Measurements from ENCODE around the gene TGM1. TPM values are rescaled to one million over a fixed set of nuclear protein-coding genes. Genes with fewer than 3 reads are reported as not detected.

The TGM1 gene
- total and polyA plus RNA-seq, 2 experiments from 2014 or later = 0.31 to 0.63 TPM

DNA sequence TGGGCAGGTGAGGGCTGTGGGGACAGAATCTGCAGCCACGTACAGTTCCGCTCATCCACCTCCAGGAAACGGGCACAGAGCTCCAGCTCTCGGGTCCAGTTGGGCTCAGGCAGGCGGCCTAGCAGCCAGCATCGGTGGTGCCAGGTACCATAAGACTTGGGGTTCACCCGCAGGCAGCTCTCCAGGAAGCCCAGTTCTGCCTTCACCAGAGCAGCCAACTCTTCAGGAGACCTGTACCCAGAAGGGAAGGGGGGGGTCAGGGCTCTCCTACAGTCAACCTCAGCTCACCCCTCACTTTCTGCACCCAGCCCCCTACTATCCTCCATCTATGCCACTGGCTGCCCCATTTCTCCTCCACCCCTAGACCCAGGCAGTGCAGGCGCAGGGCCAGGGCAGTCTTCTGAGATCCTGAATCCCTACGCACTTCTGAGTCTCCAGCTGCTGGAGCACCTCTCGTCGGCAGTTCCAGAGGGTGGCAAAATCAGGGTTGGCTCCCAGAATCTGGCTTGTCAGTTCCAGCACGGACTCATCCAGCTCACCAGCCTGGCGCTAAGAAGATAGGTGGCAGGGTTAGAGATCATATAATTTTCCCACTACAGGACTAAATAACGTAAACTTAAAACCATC is 7.0 kb upstream of the TGM1 start:
- peaks cover 6% of the 10 kb centered on the region; the same call in 2 of the 3 replicates for H3K36me3 Mint-ChIP-seq (ENCODE audit: low read depth)
- Histone ChIP-seq H4K20me1 (replicated peaks; ENCODE audit: insufficient read depth) (no peaks in the 10 kb centered on the region), H3K36me3 (ENCODE audit: insufficient read depth) (no peaks in the 10 kb centered on the region), H3K4me1 (ENCODE audit: insufficient read depth) (peaks cover 16% of the 10 kb centered on the region), H3K79me2 (replicated peaks; ENCODE audit: insufficient read depth) (no peaks in the 10 kb centered on the region; the same call in 1 of the 2 replicates), H2AFZ (no peak overlapping the region), H3K9me2 (ENCODE audit: insufficient read depth) (no peaks in the 10 kb centered on the region), H3K4me2 (peak overlapping the region; percentile 84), H3K27ac (ENCODE audit: low read depth) (no peak overlapping the region), H3F3A (replicated peaks; ENCODE audit: low read depth) (peaks cover 11% of the 10 kb centered on the region; the same call in 1 of the 2 replicates), H3K27me3 (ENCODE audit: insufficient read depth) (no peaks in the 10 kb centered on the region), H3K4me3 (peak overlapping the region; percentile 86)
- peaks cover 22% of the 10 kb centered on the region for H3K4me1 Mint-ChIP-seq
- no peaks in the 10 kb centered on the region; the same call in 2 of the 3 replicates for H3K9me3 Mint-ChIP-seq
- peaks cover 8% of the 10 kb centered on the region for H3K27me3 Mint-ChIP-seq (ENCODE audit: insufficient read depth, low read depth, poor library complexity)
- ATAC-seq (no peak), DNase-seq (ENCODE audit: low spot score) (no peak)
- TF ChIP-seq JUNB (IDR thresholded peaks at IDR 0.05; ENCODE audit: unreplicated experiment) (no peak), ZNF331 (CRISPR knock-in tag; IDR thresholded peaks at IDR 0.05; ENCODE audit: low read depth) (no peak), ZNF114 (CRISPR knock-in tag; IDR thresholded peaks at IDR 0.05) (no peak), EZH2 (IDR thresholded peaks at IDR 0.05; ENCODE audit: low read depth, unreplicated experiment) (no peak), POLR2AphosphoS5 (IDR thresholded peaks at IDR 0.05; ENCODE audit: low read depth) (no peak), EZH2phosphoT487 (IDR thresholded peaks at IDR 0.05; ENCODE audit: unreplicated experiment) (no peak), STAT1 (IDR thresholded peaks at IDR 0.05; ENCODE audit: unreplicated experiment) (no peak), NANOG (IDR thresholded peaks at IDR 0.05; ENCODE audit: borderline replicate concordance) (no peak), CREB1 (CRISPR knock-in tag; IDR thresholded peaks at IDR 0.05; ENCODE audit: low read depth) (no peak)
- TF ChIP-seq, protein P1, sequence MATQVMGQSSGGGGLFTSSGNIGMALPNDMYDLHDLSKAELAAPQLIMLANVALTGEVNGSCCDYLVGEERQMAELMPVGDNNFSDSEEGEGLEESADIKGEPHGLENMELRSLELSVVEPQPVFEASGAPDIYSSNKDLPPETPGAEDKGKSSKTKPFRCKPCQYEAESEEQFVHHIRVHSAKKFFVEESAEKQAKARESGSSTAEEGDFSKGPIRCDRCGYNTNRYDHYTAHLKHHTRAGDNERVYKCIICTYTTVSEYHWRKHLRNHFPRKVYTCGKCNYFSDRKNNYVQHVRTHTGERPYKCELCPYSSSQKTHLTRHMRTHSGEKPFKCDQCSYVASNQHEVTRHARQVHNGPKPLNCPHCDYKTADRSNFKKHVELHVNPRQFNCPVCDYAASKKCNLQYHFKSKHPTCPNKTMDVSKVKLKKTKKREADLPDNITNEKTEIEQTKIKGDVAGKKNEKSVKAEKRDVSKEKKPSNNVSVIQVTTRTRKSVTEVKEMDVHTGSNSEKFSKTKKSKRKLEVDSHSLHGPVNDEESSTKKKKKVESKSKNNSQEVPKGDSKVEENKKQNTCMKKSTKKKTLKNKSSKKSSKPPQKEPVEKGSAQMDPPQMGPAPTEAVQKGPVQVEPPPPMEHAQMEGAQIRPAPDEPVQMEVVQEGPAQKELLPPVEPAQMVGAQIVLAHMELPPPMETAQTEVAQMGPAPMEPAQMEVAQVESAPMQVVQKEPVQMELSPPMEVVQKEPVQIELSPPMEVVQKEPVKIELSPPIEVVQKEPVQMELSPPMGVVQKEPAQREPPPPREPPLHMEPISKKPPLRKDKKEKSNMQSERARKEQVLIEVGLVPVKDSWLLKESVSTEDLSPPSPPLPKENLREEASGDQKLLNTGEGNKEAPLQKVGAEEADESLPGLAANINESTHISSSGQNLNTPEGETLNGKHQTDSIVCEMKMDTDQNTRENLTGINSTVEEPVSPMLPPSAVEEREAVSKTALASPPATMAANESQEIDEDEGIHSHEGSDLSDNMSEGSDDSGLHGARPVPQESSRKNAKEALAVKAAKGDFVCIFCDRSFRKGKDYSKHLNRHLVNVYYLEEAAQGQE (IDR thresholded peaks at IDR 0.05; ENCODE audit: unreplicated experiment) = no peak
- TF ChIP-seq, protein P2, sequence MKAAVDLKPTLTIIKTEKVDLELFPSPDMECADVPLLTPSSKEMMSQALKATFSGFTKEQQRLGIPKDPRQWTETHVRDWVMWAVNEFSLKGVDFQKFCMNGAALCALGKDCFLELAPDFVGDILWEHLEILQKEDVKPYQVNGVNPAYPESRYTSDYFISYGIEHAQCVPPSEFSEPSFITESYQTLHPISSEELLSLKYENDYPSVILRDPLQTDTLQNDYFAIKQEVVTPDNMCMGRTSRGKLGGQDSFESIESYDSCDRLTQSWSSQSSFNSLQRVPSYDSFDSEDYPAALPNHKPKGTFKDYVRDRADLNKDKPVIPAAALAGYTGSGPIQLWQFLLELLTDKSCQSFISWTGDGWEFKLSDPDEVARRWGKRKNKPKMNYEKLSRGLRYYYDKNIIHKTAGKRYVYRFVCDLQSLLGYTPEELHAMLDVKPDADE (IDR thresholded peaks at IDR 0.05) = no peak
- TF ChIP-seq, protein P3, sequence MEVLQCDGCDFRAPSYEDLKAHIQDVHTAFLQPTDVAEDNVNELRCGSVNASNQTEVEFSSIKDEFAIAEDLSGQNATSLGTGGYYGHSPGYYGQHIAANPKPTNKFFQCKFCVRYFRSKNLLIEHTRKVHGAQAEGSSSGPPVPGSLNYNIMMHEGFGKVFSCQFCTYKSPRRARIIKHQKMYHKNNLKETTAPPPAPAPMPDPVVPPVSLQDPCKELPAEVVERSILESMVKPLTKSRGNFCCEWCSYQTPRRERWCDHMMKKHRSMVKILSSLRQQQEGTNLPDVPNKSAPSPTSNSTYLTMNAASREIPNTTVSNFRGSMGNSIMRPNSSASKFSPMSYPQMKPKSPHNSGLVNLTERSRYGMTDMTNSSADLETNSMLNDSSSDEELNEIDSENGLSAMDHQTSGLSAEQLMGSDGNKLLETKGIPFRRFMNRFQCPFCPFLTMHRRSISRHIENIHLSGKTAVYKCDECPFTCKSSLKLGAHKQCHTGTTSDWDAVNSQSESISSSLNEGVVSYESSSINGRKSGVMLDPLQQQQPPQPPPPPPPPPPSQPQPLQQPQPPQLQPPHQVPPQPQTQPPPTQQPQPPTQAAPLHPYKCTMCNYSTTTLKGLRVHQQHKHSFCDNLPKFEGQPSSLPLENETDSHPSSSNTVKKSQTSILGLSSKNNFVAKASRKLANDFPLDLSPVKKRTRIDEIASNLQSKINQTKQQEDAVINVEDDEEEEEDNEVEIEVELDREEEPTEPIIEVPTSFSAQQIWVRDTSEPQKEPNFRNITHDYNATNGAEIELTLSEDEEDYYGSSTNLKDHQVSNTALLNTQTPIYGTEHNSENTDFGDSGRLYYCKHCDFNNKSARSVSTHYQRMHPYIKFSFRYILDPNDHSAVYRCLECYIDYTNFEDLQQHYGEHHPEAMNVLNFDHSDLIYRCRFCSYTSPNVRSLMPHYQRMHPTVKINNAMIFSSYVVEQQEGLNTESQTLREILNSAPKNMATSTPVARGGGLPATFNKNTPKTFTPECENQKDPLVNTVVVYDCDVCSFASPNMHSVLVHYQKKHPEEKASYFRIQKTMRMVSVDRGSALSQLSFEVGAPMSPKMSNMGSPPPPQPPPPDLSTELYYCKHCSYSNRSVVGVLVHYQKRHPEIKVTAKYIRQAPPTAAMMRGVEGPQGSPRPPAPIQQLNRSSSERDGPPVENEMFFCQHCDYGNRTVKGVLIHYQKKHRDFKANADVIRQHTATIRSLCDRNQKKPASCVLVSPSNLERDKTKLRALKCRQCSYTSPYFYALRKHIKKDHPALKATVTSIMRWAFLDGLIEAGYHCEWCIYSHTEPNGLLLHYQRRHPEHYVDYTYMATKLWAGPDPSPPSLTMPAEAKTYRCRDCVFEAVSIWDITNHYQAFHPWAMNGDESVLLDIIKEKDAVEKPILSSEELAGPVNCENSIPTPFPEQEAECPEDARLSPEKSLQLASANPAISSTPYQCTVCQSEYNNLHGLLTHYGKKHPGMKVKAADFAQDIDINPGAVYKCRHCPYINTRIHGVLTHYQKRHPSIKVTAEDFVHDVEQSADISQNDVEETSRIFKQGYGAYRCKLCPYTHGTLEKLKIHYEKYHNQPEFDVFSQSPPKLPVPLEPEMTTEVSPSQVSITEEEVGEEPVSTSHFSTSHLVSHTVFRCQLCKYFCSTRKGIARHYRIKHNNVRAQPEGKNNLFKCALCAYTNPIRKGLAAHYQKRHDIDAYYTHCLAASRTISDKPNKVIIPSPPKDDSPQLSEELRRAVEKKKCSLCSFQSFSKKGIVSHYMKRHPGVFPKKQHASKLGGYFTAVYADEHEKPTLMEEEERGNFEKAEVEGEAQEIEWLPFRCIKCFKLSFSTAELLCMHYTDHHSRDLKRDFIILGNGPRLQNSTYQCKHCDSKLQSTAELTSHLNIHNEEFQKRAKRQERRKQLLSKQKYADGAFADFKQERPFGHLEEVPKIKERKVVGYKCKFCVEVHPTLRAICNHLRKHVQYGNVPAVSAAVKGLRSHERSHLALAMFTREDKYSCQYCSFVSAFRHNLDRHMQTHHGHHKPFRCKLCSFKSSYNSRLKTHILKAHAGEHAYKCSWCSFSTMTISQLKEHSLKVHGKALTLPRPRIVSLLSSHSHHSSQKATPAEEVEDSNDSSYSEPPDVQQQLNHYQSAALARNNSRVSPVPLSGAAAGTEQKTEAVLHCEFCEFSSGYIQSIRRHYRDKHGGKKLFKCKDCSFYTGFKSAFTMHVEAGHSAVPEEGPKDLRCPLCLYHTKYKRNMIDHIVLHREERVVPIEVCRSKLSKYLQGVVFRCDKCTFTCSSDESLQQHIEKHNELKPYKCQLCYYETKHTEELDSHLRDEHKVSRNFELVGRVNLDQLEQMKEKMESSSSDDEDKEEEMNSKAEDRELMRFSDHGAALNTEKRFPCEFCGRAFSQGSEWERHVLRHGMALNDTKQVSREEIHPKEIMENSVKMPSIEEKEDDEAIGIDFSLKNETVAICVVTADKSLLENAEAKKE (CRISPR knock-in tag; IDR thresholded peaks at IDR 0.05) = no peak
- TF ChIP-seq, protein P4, sequence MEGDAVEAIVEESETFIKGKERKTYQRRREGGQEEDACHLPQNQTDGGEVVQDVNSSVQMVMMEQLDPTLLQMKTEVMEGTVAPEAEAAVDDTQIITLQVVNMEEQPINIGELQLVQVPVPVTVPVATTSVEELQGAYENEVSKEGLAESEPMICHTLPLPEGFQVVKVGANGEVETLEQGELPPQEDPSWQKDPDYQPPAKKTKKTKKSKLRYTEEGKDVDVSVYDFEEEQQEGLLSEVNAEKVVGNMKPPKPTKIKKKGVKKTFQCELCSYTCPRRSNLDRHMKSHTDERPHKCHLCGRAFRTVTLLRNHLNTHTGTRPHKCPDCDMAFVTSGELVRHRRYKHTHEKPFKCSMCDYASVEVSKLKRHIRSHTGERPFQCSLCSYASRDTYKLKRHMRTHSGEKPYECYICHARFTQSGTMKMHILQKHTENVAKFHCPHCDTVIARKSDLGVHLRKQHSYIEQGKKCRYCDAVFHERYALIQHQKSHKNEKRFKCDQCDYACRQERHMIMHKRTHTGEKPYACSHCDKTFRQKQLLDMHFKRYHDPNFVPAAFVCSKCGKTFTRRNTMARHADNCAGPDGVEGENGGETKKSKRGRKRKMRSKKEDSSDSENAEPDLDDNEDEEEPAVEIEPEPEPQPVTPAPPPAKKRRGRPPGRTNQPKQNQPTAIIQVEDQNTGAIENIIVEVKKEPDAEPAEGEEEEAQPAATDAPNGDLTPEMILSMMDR (conservative IDR thresholded peaks at IDR 0.05; ENCODE audit: low read depth in 2 of 2) = no peak
- no peak overlapping the region for H3K27ac Mint-ChIP-seq
- peak overlapping the region; percentile 77; the same call in 2 of the 3 replicates for H3K4me3 Mint-ChIP-seq
